OCI-LY3 (cell line): ENCODE measurements around the gene WWTR1.

Experiments used
- H2AFZ ChIP-seq: fragments of 200-600, 300-600 bp; shearing (Covaris generic); 2 replicates; pipeline ENCODE4 v1.6.0; 2014; ENCODE audit warnings: antibody characterized with exemption, low read depth, low read length
- H3K27ac ChIP-seq: fragments of 200-600, 300-600 bp; sonication (generic); 2 replicates; pipeline ENCODE4 v1.5.1; 2014; ENCODE audit warnings: mild to moderate bottlenecking, low read length, moderate library complexity, mixed read lengths
- H3K27me3 ChIP-seq: fragments of 200-600, 300-600 bp; sonication (generic); 2 replicates; pipeline ENCODE4 v1.6.1; 2014; ENCODE audit warnings: low read depth, low read length, mixed read lengths
- H3K36me3 ChIP-seq: fragments of 200-600, 300-600 bp; sonication (generic); replicated peaks from 2 replicates; pipeline ENCODE3; 2014; ENCODE audit warnings: low read depth, low read length, mixed read lengths
- H3K4me1 ChIP-seq: fragments of 300-600, 200-600 bp; sonication (generic); 2 replicates; pipeline ENCODE4 v1.6.1; 2014; ENCODE audit warnings: low read length, mixed read lengths
- H3K4me2 ChIP-seq: fragments of 200-600, 300-600 bp; sonication (generic); 2 replicates; pipeline ENCODE4 v1.6.1; 2014; ENCODE audit warnings: low read length, mixed read lengths
- H3K4me3 ChIP-seq: fragments of 300-600, 200-600 bp; sonication (generic); 2 replicates; pipeline ENCODE4 v1.5.1; 2014; ENCODE audit warnings: antibody characterized with exemption, mild to moderate bottlenecking, low read length, moderate library complexity
- H3K79me2 ChIP-seq: fragments of 300-600, 200-600 bp; shearing (Covaris generic); 2 replicates; pipeline ENCODE4 v1.6.1; 2014; ENCODE audit warnings: mild to moderate bottlenecking, low read length, mixed read lengths
- H3K9ac ChIP-seq: fragments of 300-600, 200-600 bp; shearing (Covaris generic); 2 replicates; pipeline ENCODE4 v1.6.0; 2014; ENCODE audit warnings: mild to moderate bottlenecking, low read length, moderate library complexity
- H3K9me3 ChIP-seq: fragments of 200-600, 300-600 bp; shearing (Covaris generic); 2 replicates; pipeline ENCODE4 v1.6.1; 2014; ENCODE audit warnings: low read length, mixed read lengths; ENCODE audit not compliant: insufficient read depth
- H4K20me1 ChIP-seq: fragments of 200-600, 300-600 bp; sonication (generic); 2 replicates; pipeline ENCODE4 v1.6.1; 2016; ENCODE audit warnings: low read length, mixed read lengths; ENCODE audit not compliant: insufficient read depth
- CTCF ChIP-seq: fragments of 200-600, 300-600 bp; sonication (generic); IDR thresholded peaks from 2 replicates; pipeline ENCODE4 v1.5.1; 2014; ENCODE audit warnings: antibody characterized with exemption, low read length, low read depth
- EZH2phosphoT487 ChIP-seq: fragments of 200-600 bp; shearing (Covaris generic); IDR thresholded peaks from 2 replicates; pipeline ENCODE4 v1.6.1; 2018; ENCODE audit warnings: antibody characterized with exemption, mixed run types, low read depth

WWTR1 gene

GRCh38 chr3:149516920-149517319 lies 140.9 kb downstream of the WWTR1 start:
- Histone ChIP-seq H3K9ac (no peak overlapping the region), H3K79me2 (no peaks in the 10 kb centered on the region), H3K4me1 (peaks cover 3% of the 10 kb centered on the region; the same call in 1 of the 2 replicates), H4K20me1 (no peaks in the 10 kb centered on the region), H3K27ac (no peak overlapping the region), H3K4me3 (no peak overlapping the region), H3K36me3 (no peaks in the 10 kb centered on the region), H3K27me3 (no peaks in the 10 kb centered on the region), H3K4me2 (no peak overlapping the region), H2AFZ (no peak overlapping the region), H3K9me3 (no peaks in the 10 kb centered on the region)
- no peak for TF ChIP-seq CTCF
- no peak for TF ChIP-seq EZH2phosphoT487

- H3K79me2 ChIP-seq, result no peaks in the 10 kb centered on the region
- no peak overlapping the region for H3K27ac ChIP-seq
- H4K20me1 ChIP-seq, result no peaks in the 10 kb centered on the region
- no peak overlapping the region for H3K4me2 ChIP-seq
- H2AFZ ChIP-seq, result no peak overlapping the region
- H3K9me3 ChIP-seq, result no peaks in the 10 kb centered on the region
- H3K27me3 ChIP-seq, result no peaks in the 10 kb centered on the region; the same call in 1 of the 2 replicates
- H3K36me3 ChIP-seq, result no peaks in the 10 kb centered on the region
- TF ChIP-seq CTCF, result no peak
- TF ChIP-seq EZH2phosphoT487, result no peak
- H3K4me3 ChIP-seq, result no peak overlapping the region
- peaks cover 3% of the 10 kb centered on the region; the same call in 1 of the 2 replicates for H3K4me1 ChIP-seq
- H3K9ac ChIP-seq, result no peak overlapping the region
Measured at GRCh38 chr3:149515249-149515648, 142.6 kb downstream of the WWTR1 start.

- Histone ChIP-seq H3K4me3 (no peak overlapping the region), H3K9ac (no peak overlapping the region), H3K4me2 (no peak overlapping the region), H3K4me1 (peaks cover 3% of the 10 kb centered on the region; the same call in 1 of the 2 replicates), H2AFZ (no peak overlapping the region), H3K9me3 (no peaks in the 10 kb centered on the region), H4K20me1 (no peaks in the 10 kb centered on the region), H3K79me2 (no peaks in the 10 kb centered on the region), H3K27ac (no peak overlapping the region), H3K27me3 (no peaks in the 10 kb centered on the region; the same call in 1 of the 2 replicates), H3K36me3 (no peaks in the 10 kb centered on the region)
- no peak for TF ChIP-seq CTCF
- no peak for TF ChIP-seq EZH2phosphoT487
Measured at GRCh38 chr3:149514471-149514870, 143.4 kb downstream of the WWTR1 start.

GRCh38 chr3:149512073-149512782 lies 145.6 kb downstream of the WWTR1 start:
- no peak overlapping the region for H2AFZ ChIP-seq

More at GRCh38 chr3:149512073-149512782, 145.6 kb downstream of the WWTR1 start:
- Histone ChIP-seq H3K9me3 (no peaks in the 10 kb centered on the region), H3K9ac (no peak overlapping the region), H3K4me3 (peak overlapping the region; percentile 20; the same call in 1 of the 2 replicates), H3K4me1 (peaks cover 3% of the 10 kb centered on the region; the same call in 1 of the 2 replicates), H3K27ac (no peak overlapping the region), H3K27me3 (peaks cover 3% of the 10 kb centered on the region; the same call in 1 of the 2 replicates), H4K20me1 (no peaks in the 10 kb centered on the region), H3K4me2 (peak overlapping the region; percentile 44), H3K36me3 (no peaks in the 10 kb centered on the region), H3K79me2 (no peaks in the 10 kb centered on the region)
- no peak for TF ChIP-seq EZH2phosphoT487
- TF ChIP-seq CTCF, result peak; percentile 85
